Naive thymus-derived CD4-positive, alpha-beta T cell (primary cell): ENCODE data around the gene REELD1. TPM values are rescaled to one million over a fixed set of nuclear protein-coding genes. Genes with fewer than 3 reads are reported as not detected.

Experiments used
- ATAC-seq: fragments of 150-1000 bp; cut with Tn5 transposase; 2 replicates; pipeline ENCODE4 v1.10.0; 2021; ENCODE audit warnings: mild to moderate bottlenecking, moderate library complexity
- CTCF ChIA-PET: fragments of 350-600 bp; sonication (Branson Sonifier 250); formaldehyde crosslinking; loops from one replicate; lab custom pipeline; 2021; ENCODE audit warnings: antibody characterized with exemption; lab: Charles Lee
- POLR2A ChIA-PET: fragments of 350-600 bp; sonication (Branson Sonifier 250); formaldehyde crosslinking; loops from one replicate; lab custom pipeline; 2021; ENCODE audit warnings: antibody characterized with exemption, inconsistent platforms; lab: Charles Lee
- DNase-seq, 9 donors: peaks; one replicate each; pipeline versions ENCODE4 v3.0.0 to v3.0.0-alpha.2; 2020 to 2022; ENCODE audit warnings: mixed read lengths in 1 of 9
- H3K27ac ChIP-seq: one replicate; pipeline ENCODE4 v1.7.0; 2013; ENCODE audit warnings: mild to moderate bottlenecking, low read depth, low read length, moderate library complexity
- H3K27me3 ChIP-seq, 2 donors: one replicate each; pipeline ENCODE4 v1.7.0; 2013; ENCODE audit warnings: low read length in 2 of 2, mild to moderate bottlenecking in 2 of 2, moderate library complexity in 2 of 2; ENCODE audit not compliant: control insufficient read depth in 2 of 2, insufficient read depth in 2 of 2
- H3K36me3 ChIP-seq, 3 experiments: 1 replicate in 2 of 3; 2 replicates in 1 of 3; pipeline ENCODE4 v1.7.0; 2013; ENCODE audit warnings: low read length in 3 of 3, mild to moderate bottlenecking in 3 of 3, moderate library complexity in 1 of 3; ENCODE audit not compliant: insufficient read depth in 3 of 3, control insufficient read depth in 2 of 3
- H3K4me1 ChIP-seq, 2 donors: one replicate each; pipeline ENCODE4 v1.7.0; 2013; ENCODE audit warnings: low read length in 2 of 2, mild to moderate bottlenecking in 2 of 2, moderate library complexity in 1 of 2; ENCODE audit not compliant: control insufficient read depth in 2 of 2, insufficient read depth in 2 of 2
- H3K4me3 ChIP-seq: 2 replicates; pipeline ENCODE4 v1.7.0; 2013; ENCODE audit warnings: mild to moderate bottlenecking, low read length
- H3K9me3 ChIP-seq, 3 experiments: 1 replicate in 2 of 3; 2 replicates in 1 of 3; pipeline ENCODE4 v1.7.0; 2013; ENCODE audit warnings: low read length in 3 of 3; ENCODE audit not compliant: control insufficient read depth in 2 of 3
- H3K27ac Mint-ChIP-seq, 9 donors: one replicate each; pipeline ENCODE4 v1.8.0; 2020 to 2022; ENCODE audit warnings: mixed read lengths in 9 of 9, mild to moderate bottlenecking in 8 of 9, moderate library complexity in 5 of 9, inconsistent platforms in 2 of 9
- H3K27me3 Mint-ChIP-seq, 5 donors: one replicate each; pipeline ENCODE4 v1.8.0; 2021 to 2022; ENCODE audit warnings: mixed read lengths in 5 of 5, mild to moderate bottlenecking in 1 of 5
- H3K36me3 Mint-ChIP-seq, 5 donors: one replicate each; pipeline ENCODE4 v1.8.0; 2020 to 2022; ENCODE audit warnings: mixed read lengths in 5 of 5, mild to moderate bottlenecking in 3 of 5, inconsistent platforms in 1 of 5
- H3K4me1 Mint-ChIP-seq, 7 donors: one replicate each; pipeline ENCODE4 v1.8.0; 2020 to 2022; ENCODE audit warnings: mixed read lengths in 7 of 7, mild to moderate bottlenecking in 3 of 7, inconsistent platforms in 1 of 7
- H3K4me3 Mint-ChIP-seq, 10 donors: one replicate each; pipeline ENCODE4 v1.8.0; 2020 to 2022; ENCODE audit warnings: mild to moderate bottlenecking in 10 of 10, mixed read lengths in 10 of 10, moderate library complexity in 6 of 10, inconsistent platforms in 2 of 10
- H3K9me3 Mint-ChIP-seq, 11 donors: one replicate each; pipeline ENCODE4 v1.8.0; 2020 to 2022; ENCODE audit warnings: mixed read lengths in 11 of 11, mild to moderate bottlenecking in 4 of 11, inconsistent platforms in 1 of 11, moderate library complexity in 1 of 11
- intact Hi-C, 2 donors: fragments of 100-400 bp; cut with micrococcal nuclease; formaldehyde crosslinking; loops; one replicate each; pipeline ENCODE4 v1.15.1; 2023
- polyA plus RNA-seq, 2 donors: library from polyadenylated mRNA; unstranded; fragments of 300-500 nt; fragmentation: Illumina TruSeq; gene quantifications; one replicate each; pipeline ENCODE4 v1.2.3, GENCODE V29; 2021
- total RNA-seq, 6 experiments: library from RNA in 5 of 6; stranded (reverse) in 5 of 6; gene quantifications; 1 replicate in 5 of 6; 2 replicates in 1 of 6; pipeline ENCODE4 v1.2.3 and lab custom pipeline; 2021 to 2026

Gene REELD1
- total and polyA plus RNA-seq, 7 experiments from 2014 or later, result 0.23 to 1.7 (median 1.3) TPM; not detected in 2

- H3K4me1 Mint-ChIP-seq, result no peaks in the 10 kb centered on the region
- peaks cover 0 to 17% (median 6%) of the 10 kb centered on the region in 5 donors for H3K27me3 Mint-ChIP-seq
- H3K9me3 Mint-ChIP-seq, result peaks cover 0 to 4% (median 0%) of the 10 kb centered on the region in 11 donors
- H3K27ac Mint-ChIP-seq, result no peak overlapping the region
- H3K27ac ChIP-seq, result no peak overlapping the region
- H3K9me3 ChIP-seq, result no peaks in the 10 kb centered on the region
- no peak overlapping the region for H3K4me3 Mint-ChIP-seq
- DNase-seq, result no peak
- H3K27me3 ChIP-seq, result no peaks in the 10 kb centered on the region
- no peaks in the 10 kb centered on the region for H3K36me3 ChIP-seq
- CTCF ChIA-PET, result no interaction called here
- peak; percentile 48 for ATAC-seq
- POLR2A ChIA-PET, result no interaction called here
- no peaks in the 10 kb centered on the region for H3K4me1 ChIP-seq
- H3K36me3 Mint-ChIP-seq, result peaks cover 0 to 9% (median 0%) of the 10 kb centered on the region in 5 donors
- intact Hi-C loops, result no loop called here
- H3K4me3 ChIP-seq, result no peak overlapping the region
These were observed 21.4 kb downstream of the REELD1 start for GRCh38 chr4:146235654-146236177.

DNA sequence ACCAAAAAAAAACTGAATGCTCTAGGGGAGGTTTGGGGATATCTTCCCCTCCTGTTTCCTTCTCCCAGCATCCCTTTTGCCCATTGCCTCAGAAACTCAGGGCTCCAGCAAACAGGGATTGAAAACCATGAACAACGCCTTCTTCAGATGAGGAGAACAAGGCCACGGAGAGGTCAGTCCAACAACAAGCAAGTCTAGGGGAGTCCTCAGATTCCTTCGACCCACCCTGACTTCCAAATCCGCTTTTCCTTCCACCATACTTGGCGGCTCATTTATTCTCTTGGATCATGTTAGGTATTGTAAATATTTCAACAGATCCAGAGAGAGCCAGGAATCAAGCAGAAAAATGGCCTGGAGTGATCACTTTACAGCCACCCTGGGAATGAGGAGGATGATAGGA, 21.9 kb downstream of the REELD1 start:
- Mint-ChIP-seq H3K27ac (no peak overlapping the region), H3K27me3 (peaks cover 0 to 17% (median 6%) of the 10 kb centered on the region in 5 donors), H3K36me3 (peaks cover 0 to 9% (median 0%) of the 10 kb centered on the region in 5 donors), H3K9me3 (peaks cover 0 to 4% (median 0%) of the 10 kb centered on the region in 11 donors), H3K4me1 (no peaks in the 10 kb centered on the region), H3K4me3 (no peak overlapping the region)
- no peak for DNase-seq
- no peaks in the 10 kb centered on the region for H3K4me1 ChIP-seq
- H3K27ac ChIP-seq, result no peak overlapping the region
- no peaks in the 10 kb centered on the region for H3K27me3 ChIP-seq
- ChIA-PET POLR2A (no interaction called here), CTCF (no interaction called here)
- no peak overlapping the region for H3K4me3 ChIP-seq
- H3K9me3 ChIP-seq, result no peaks in the 10 kb centered on the region
- intact Hi-C loops, result no loop called here
- ATAC-seq, result no peak
- no peaks in the 10 kb centered on the region for H3K36me3 ChIP-seq

GRCh38 chr4:146237092-146237491, 22.8 kb downstream of the REELD1 start:
- no peak for ATAC-seq
- no peaks in the 10 kb centered on the region for H3K4me1 ChIP-seq
- H3K9me3 ChIP-seq, result no peaks in the 10 kb centered on the region
- H3K27ac Mint-ChIP-seq, result no peak overlapping the region
- no peak overlapping the region for H3K4me3 Mint-ChIP-seq
- no peak overlapping the region for H3K4me3 ChIP-seq
- H3K36me3 Mint-ChIP-seq, result peaks cover 0 to 4% (median 0%) of the 10 kb centered on the region in 5 donors
- no peak for DNase-seq
- no peak overlapping the region for H3K27ac ChIP-seq
- no peaks in the 10 kb centered on the region for H3K36me3 ChIP-seq
- ChIA-PET POLR2A (no interaction called here), CTCF (no interaction called here)
- intact Hi-C loops, result no loop called here
- peaks cover 0 to 17% (median 9%) of the 10 kb centered on the region in 5 donors for H3K27me3 Mint-ChIP-seq
- H3K9me3 Mint-ChIP-seq, result peaks cover 0 to 4% (median 0%) of the 10 kb centered on the region in 11 donors
- no peaks in the 10 kb centered on the region for H3K27me3 ChIP-seq
- H3K4me1 Mint-ChIP-seq, result peaks cover 0 to 4% (median 2%) of the 10 kb centered on the region in 7 donors

DNA sequence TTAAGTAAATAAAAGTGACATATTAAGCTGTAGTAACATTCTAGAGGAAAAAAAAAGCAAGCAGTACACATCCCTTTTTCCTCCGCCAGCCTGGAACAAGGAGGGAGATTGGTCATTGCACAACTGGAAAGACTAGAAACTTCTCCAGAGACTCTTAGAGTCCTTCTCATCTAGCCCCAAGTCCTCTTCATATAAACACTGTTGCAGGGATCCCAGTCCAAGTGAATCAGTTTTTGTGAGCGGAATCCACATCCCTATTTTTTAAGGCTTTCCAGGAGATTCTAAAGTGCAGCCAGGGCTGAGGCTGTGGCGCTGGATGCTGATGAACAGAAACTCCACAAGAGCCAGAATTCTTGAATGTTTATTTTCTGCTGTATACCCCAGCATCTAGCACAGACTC, 23.8 kb downstream of the REELD1 start:
- no peak for ATAC-seq
- no peak overlapping the region for H3K27ac ChIP-seq
- Mint-ChIP-seq H3K4me3 (no peak overlapping the region), H3K4me1 (peaks cover 0 to 5% (median 4%) of the 10 kb centered on the region in 7 donors), H3K27me3 (peaks cover 0 to 17% (median 9%) of the 10 kb centered on the region in 5 donors), H3K9me3 (no peaks in the 10 kb centered on the region), H3K36me3 (no peaks in the 10 kb centered on the region), H3K27ac (no peak overlapping the region)
- H3K27me3 ChIP-seq, result no peaks in the 10 kb centered on the region
- no peaks in the 10 kb centered on the region for H3K9me3 ChIP-seq
- POLR2A ChIA-PET, result no interaction called here
- peaks cover 0 to 1% of the 10 kb centered on the region in 2 donors for H3K4me1 ChIP-seq
- no peak overlapping the region for H3K4me3 ChIP-seq
- CTCF ChIA-PET, result no interaction called here
- H3K36me3 ChIP-seq, result no peaks in the 10 kb centered on the region
- no peak for DNase-seq
- intact Hi-C loops, result no loop called here

DNA sequence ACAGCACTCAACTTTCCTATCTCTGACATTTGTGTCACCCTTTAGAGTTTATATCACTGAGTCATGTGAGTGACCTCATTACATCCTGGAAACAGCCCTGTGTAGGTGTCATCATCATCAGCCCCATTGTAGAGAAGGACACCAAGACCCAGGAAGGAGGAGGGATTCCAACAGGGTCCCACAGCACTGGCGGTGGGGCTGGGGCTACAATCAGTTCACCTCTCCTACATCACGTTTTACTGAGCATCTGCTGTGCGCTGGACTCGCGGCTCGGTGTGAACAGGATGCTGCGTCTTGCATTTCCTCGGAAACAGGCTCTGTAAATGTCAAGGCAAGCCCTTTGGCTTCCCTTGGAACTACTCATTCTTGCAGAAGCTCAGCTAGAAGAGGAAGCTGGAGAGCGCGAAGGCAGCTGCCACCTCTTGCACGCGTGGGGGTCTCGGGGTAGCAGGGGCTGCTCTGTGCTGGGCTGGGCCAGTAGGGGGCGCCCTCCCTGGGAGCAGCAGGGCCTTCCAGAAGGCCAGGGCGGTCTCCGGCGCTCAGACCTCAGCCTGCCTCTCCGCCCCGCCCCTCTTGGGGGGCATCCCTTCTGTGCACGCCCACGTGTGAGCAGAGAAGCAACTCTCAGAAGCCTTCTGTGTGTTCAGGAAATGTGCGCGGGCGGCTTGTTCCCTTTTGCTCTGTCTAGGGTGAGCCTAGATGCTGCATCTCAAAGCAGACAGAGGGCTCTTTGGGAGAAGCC, 29.0 kb downstream of the REELD1 start:
- H3K27me3 ChIP-seq, result no peaks in the 10 kb centered on the region
- Mint-ChIP-seq H3K4me1 (peaks cover 4 to 15% (median 13%) of the 10 kb centered on the region in 7 donors), H3K4me3 (peak overlapping the region; percentile 36 to 72 (median 60)), H3K9me3 (no peaks in the 10 kb centered on the region), H3K27me3 (peaks cover 0 to 9% (median under 1%) of the 10 kb centered on the region in 5 donors), H3K36me3 (no peaks in the 10 kb centered on the region), H3K27ac (peak overlapping the region in 1 of 9 donors; percentile 32)
- DNase-seq (peak in 8 of 9 donors; percentile 10 to 76 (median 31)), ATAC-seq (peak; percentile 59)
- CTCF ChIA-PET, result no interaction called here
- H3K4me1 ChIP-seq, result peaks cover 0 to 10% of the 10 kb centered on the region in 2 donors
- peak overlapping the region; percentile 3 for H3K4me3 ChIP-seq
- no peaks in the 10 kb centered on the region for H3K36me3 ChIP-seq
- intact Hi-C loops, result loop anchor here in 1 of 2 donors (1.0 kb wide), 1 partner anchor 68 kb away; the partner anchor contains the start of gene LSM6
- H3K27ac ChIP-seq, result no peak overlapping the region
- POLR2A ChIA-PET, result no interaction called here
- H3K9me3 ChIP-seq, result no peaks in the 10 kb centered on the region

DNA sequence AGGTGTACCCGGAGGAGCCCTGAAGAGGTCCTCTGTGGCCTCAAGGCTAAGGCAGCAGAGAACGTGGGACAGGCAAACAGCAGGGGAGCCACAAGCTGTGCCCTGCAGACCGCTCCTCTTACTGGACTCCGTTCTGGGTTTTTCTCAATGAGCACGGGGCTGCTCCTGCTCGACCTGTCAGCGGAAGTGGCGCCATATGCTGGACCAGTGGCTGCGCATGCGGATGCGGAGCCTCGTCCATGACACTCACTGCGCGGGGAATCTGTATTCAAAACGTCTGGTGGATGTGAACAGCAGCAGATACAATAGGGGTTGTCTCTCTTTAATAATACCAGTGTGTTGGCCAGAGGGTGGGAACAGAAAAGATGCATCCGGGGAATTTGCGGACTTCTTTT, 29.5 kb downstream of the REELD1 start:
- no peaks in the 10 kb centered on the region for H3K36me3 Mint-ChIP-seq
- Histone ChIP-seq H3K9me3 (no peaks in the 10 kb centered on the region), H3K36me3 (no peaks in the 10 kb centered on the region), H3K27me3 (no peaks in the 10 kb centered on the region), H3K4me1 (peaks cover 0 to 10% of the 10 kb centered on the region in 2 donors), H3K4me3 (no peak overlapping the region), H3K27ac (no peak overlapping the region)
- H3K4me3 Mint-ChIP-seq, result peak overlapping the region in 8 of 10 donors; percentile 15 to 72 (median 60)
- peaks cover 0 to 9% (median 0%) of the 10 kb centered on the region in 5 donors for H3K27me3 Mint-ChIP-seq
- DNase-seq (no peak), ATAC-seq (no peak)
- ChIA-PET CTCF (no interaction called here), POLR2A (no interaction called here)
- intact Hi-C loops, result loop anchor here in 1 of 2 donors (1.0 kb wide), 1 partner anchor 69 kb away; the partner anchor contains the start of gene LSM6
- H3K4me1 Mint-ChIP-seq, result peaks cover 4 to 15% (median 13%) of the 10 kb centered on the region in 7 donors
- H3K27ac Mint-ChIP-seq, result peak overlapping the region in 1 of 9 donors; percentile 58
- no peaks in the 10 kb centered on the region for H3K9me3 Mint-ChIP-seq
